SK-N-SH (cell line): Measurements from ENCODE around the gene QSOX2. TPM values are rescaled to one million over a fixed set of nuclear protein-coding genes. Genes with fewer than 3 reads are reported as not detected.

Experiments used
- CTCF ChIA-PET: fragments of 300-600, 350-600 bp; formaldehyde crosslinking; extraction: SDS; loops from one replicate; lab custom pipeline; 2021; lab: Yijun Ruan, JAX
- POLR2A ChIA-PET: fragments of 350-600 bp; sonication (Branson Sonifier 250); formaldehyde crosslinking; extraction: SDS; loops from one replicate; lab custom pipeline; 2020; ENCODE audit warnings: antibody characterized with exemption, inconsistent platforms; lab: Yijun Ruan, JAX
- DNase-seq: peaks from one replicate; pipeline ENCODE4 v3.0.0; 2012
- H2AFZ ChIP-seq: fragments of 200-600 bp; sonication (generic); 2 replicates; pipeline ENCODE4 v1.8.1; 2016; ENCODE audit warnings: antibody characterized with exemption, mild to moderate bottlenecking, low read depth
- H3F3A ChIP-seq: fragments of 200-600 bp; sonication (generic); replicated peaks from 2 replicates; pipeline ENCODE3; 2016; ENCODE audit warnings: antibody characterized with exemption, mild to moderate bottlenecking; ENCODE audit not compliant: insufficient read depth
- H3K27ac ChIP-seq, 2 experiments: fragments of 200-500 bp in 1 of 2; fragments of 200-600 bp in 1 of 2; sonication (Bioruptor generic) in 1 of 2; sonication (generic), shearing (Covaris generic) in 1 of 2; 2 replicates each; pipeline versions ENCODE4 v1.5.1 to v1.6.1; 2014 to 2016; ENCODE audit warnings: low read depth in 2 of 2, inconsistent platforms in 1 of 2, low read length in 1 of 2, mild to moderate bottlenecking in 1 of 2, mixed read lengths in 1 of 2
- H3K27me3 ChIP-seq: fragments of 200-600 bp; sonication (generic), shearing (Covaris generic); 2 replicates; pipeline ENCODE4 v1.6.1; 2016; ENCODE audit warnings: mixed run types; ENCODE audit not compliant: insufficient read depth
- H3K36me3 ChIP-seq, 2 experiments: fragments of 200-500 bp in 1 of 2; fragments of 200-600 bp in 1 of 2; sonication (Bioruptor generic) in 1 of 2; sonication (generic) in 1 of 2; replicated peaks in 1 of 2; 2 replicates each; pipeline versions ENCODE3 to v1.5.1; 2014 to 2016; ENCODE audit warnings: low read length in 1 of 2, mild to moderate bottlenecking in 1 of 2; ENCODE audit not compliant: insufficient read depth in 2 of 2, control insufficient read depth in 1 of 2
- H3K4me1 ChIP-seq, 2 experiments: fragments of 200-500 bp in 1 of 2; fragments of 200-600 bp in 1 of 2; sonication (Bioruptor generic) in 1 of 2; sonication (generic), shearing (Covaris generic) in 1 of 2; 2 replicates each; pipeline versions ENCODE4 v1.5.1 to v1.6.1; 2014 to 2016; ENCODE audit warnings: low read depth in 1 of 2, low read length in 1 of 2, mixed run types in 1 of 2; ENCODE audit not compliant: insufficient read depth in 2 of 2, control insufficient read depth in 1 of 2
- H3K4me2 ChIP-seq: fragments of 200-600 bp; sonication (generic), shearing (Covaris generic); 2 replicates; pipeline ENCODE4 v1.6.1; 2017; ENCODE audit warnings: mixed run types
- H3K4me3 ChIP-seq, 2 experiments: fragments of 200-500 bp in 1 of 2; fragments of 200-600 bp in 1 of 2; sonication (Bioruptor generic) in 1 of 2; sonication (generic), shearing (Covaris generic) in 1 of 2; 2 replicates each; pipeline versions ENCODE4 v1.5.1 to v1.8.1; 2014 to 2016; ENCODE audit warnings: low read depth in 2 of 2, inconsistent platforms in 1 of 2, low read length in 1 of 2, mild to moderate bottlenecking in 1 of 2, mixed read lengths in 1 of 2, moderate library complexity in 1 of 2
- H3K79me2 ChIP-seq: fragments of 200-600 bp; sonication (generic); 2 replicates; pipeline ENCODE4 v1.8.1; 2017; ENCODE audit warnings: mild to moderate bottlenecking; ENCODE audit not compliant: insufficient read depth
- H3K9ac ChIP-seq: fragments of 200-600 bp; sonication (generic); 2 replicates; pipeline ENCODE4 v1.6.1; 2017; ENCODE audit warnings: mixed run types
- H3K9me2 ChIP-seq: fragments of 200-600 bp; sonication (generic); 2 replicates; pipeline ENCODE4 v1.6.1; 2017; ENCODE audit warnings: mixed run types
- H3K9me3 ChIP-seq: fragments of 200-600 bp; sonication (generic); 2 replicates; pipeline ENCODE4 v1.6.1; 2017; ENCODE audit warnings: mixed run types, mild to moderate bottlenecking, moderate library complexity
- H4K20me1 ChIP-seq: fragments of 200-600 bp; sonication (generic); 2 replicates; pipeline ENCODE4 v1.6.1; 2017; ENCODE audit warnings: mild to moderate bottlenecking, mixed run types; ENCODE audit not compliant: insufficient read depth
- ELF1 ChIP-seq: IDR thresholded peaks from 2 replicates; pipeline ENCODE4 v1.4.0; 2012
- EZH2phosphoT487 ChIP-seq: fragments of 200-600 bp; sonication (generic); IDR thresholded peaks from 2 replicates; pipeline ENCODE4 v1.6.1; 2017; ENCODE audit warnings: low read depth, mixed run types, mild to moderate bottlenecking, antibody characterized with exemption, moderate library complexity, borderline replicate concordance
- FOXM1 ChIP-seq: IDR thresholded peaks from 2 replicates; pipeline ENCODE4 v1.4.0; 2012; ENCODE audit warnings: low read depth, mild to moderate bottlenecking
- GABPA ChIP-seq: IDR thresholded peaks from 2 replicates; pipeline ENCODE4 v1.4.0; 2012; ENCODE audit warnings: low read depth, mild to moderate bottlenecking
- GATA2 ChIP-seq: sonication (generic); formaldehyde crosslinking; IDR thresholded peaks from 2 replicates; pipeline ENCODE4 v1.5.0; 2020; ENCODE audit warnings: mild to moderate bottlenecking, missing genetic modification reagents
- MAX ChIP-seq: IDR thresholded peaks from 2 replicates; pipeline ENCODE4 v1.4.0; 2012; ENCODE audit warnings: low read depth
- NFIC ChIP-seq: IDR thresholded peaks from 2 replicates; pipeline ENCODE4 v1.4.0; 2012; ENCODE audit warnings: borderline replicate concordance
- RAD21 ChIP-seq: IDR thresholded peaks from 2 replicates; pipeline ENCODE4 v1.6.1; 2012; ENCODE audit warnings: mild to moderate bottlenecking, low read length
- RCOR1 ChIP-seq: fragments of 150-350 bp; IDR thresholded peaks from 2 replicates; pipeline ENCODE4 v1.6.1; 2017; ENCODE audit warnings: antibody characterized with exemption, low read length
- RXRA ChIP-seq: IDR thresholded peaks from 2 replicates; pipeline ENCODE4 v1.4.0; 2012; ENCODE audit warnings: low read depth, mild to moderate bottlenecking, borderline replicate concordance
- SIN3A ChIP-seq: IDR thresholded peaks from 2 replicates; pipeline ENCODE4 v1.6.1; 2012; ENCODE audit warnings: low read depth, mild to moderate bottlenecking, low read length, moderate library complexity, borderline replicate concordance
- SMC3 ChIP-seq: IDR thresholded peaks from 2 replicates; pipeline ENCODE4 v1.6.1; 2012; ENCODE audit warnings: low read depth, low read length, improper control_type of control experiment
- TAF1 ChIP-seq: IDR thresholded peaks from 2 replicates; pipeline ENCODE4 v1.6.1; 2012; ENCODE audit warnings: low read depth, mild to moderate bottlenecking, low read length, moderate library complexity, borderline replicate concordance
- WGBS: methylation state at CpG from one replicate; pipeline ENCODE4 v1.1.6; 2017; ENCODE audit warnings: low lambda C conversion rate; 5-methylcytosine and 5-hydroxymethylcytosine counted together
- polyA plus RNA-seq, 3 experiments: library from polyadenylated mRNA; depleted of rRNA; stranded (reverse); fragments of >200 nt; gene quantifications; 2 replicates each; pipeline ENCODE4 v1.2.3, GENCODE V29; 2012
- TF ChIP-seq, protein P1 (sequence below): IDR thresholded peaks from 2 replicates; pipeline ENCODE4; 2012
- TF ChIP-seq, protein P2 (sequence below): fragments of 200-600 bp; sonication (generic); IDR thresholded peaks from 2 replicates; pipeline ENCODE4 v1.6.1; 2017; ENCODE audit warnings: antibody characterized with exemption, mild to moderate bottlenecking, moderate library complexity

QSOX2 gene
- polyA plus RNA-seq, 1 of the 3 experiments (the other 2 are of a cell fraction), result 26.6 TPM

DNA sequence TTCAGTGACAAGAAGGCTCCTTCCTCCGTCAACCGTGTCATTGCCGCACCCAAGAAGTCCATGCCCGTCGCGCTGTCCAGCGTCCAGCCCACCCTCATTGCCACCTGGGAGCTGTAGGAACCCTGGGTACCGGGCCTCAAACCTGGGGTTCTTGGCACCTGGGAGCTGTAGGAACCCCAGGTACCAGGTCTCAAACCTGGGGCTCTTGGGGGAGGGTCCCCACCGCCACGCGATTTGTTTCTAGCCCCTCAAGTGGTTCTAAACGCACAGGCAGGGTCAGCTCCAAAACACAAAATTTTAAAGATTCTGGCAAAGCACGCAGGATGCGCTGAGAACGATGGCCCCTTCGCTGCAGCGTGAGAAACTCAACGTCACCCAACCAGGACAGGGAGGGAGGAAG is 58.4 kb downstream of the QSOX2 start (continued):
- TF ChIP-seq RXRA, result no peak

GRCh38 chr9:136186386-136186785 is 59.2 kb downstream of the QSOX2 start:
- no peak for DNase-seq
- TF ChIP-seq MAX (no peak), RAD21 (no peak), SIN3A (no peak), GABPA (no peak), TAF1 (no peak), ELF1 (no peak), GATA2 (CRISPR knock-in tag) (no peak), RCOR1 (no peak), NFIC (no peak), EZH2phosphoT487 (no peak), SMC3 (no peak)
- TF ChIP-seq, protein P1, sequence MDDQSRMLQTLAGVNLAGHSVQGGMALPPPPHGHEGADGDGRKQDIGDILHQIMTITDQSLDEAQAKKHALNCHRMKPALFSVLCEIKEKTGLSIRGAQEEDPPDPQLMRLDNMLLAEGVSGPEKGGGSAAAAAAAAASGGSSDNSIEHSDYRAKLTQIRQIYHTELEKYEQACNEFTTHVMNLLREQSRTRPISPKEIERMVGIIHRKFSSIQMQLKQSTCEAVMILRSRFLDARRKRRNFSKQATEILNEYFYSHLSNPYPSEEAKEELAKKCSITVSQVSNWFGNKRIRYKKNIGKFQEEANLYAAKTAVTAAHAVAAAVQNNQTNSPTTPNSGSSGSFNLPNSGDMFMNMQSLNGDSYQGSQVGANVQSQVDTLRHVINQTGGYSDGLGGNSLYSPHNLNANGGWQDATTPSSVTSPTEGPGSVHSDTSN, result no peak
- no peak overlapping the region for H3K4me2 ChIP-seq
- H3K79me2 ChIP-seq, result no peaks in the 10 kb centered on the region
- H3K9me2 ChIP-seq, result no peaks in the 10 kb centered on the region
- H3K9me3 ChIP-seq, result no peaks in the 10 kb centered on the region
- no peaks in the 10 kb centered on the region for H3K36me3 ChIP-seq
- H3K4me1 ChIP-seq, result no peaks in the 10 kb centered on the region
- no peak overlapping the region for H3K9ac ChIP-seq
- no peak overlapping the region for H2AFZ ChIP-seq
- WGBS, result 28% methylated on average over 13 of the region's 14 CpGs
- H3F3A ChIP-seq, result no peaks in the 10 kb centered on the region
- H4K20me1 ChIP-seq, result no peaks in the 10 kb centered on the region
- CTCF ChIA-PET, result interaction anchor here (0.6 to 6.9 kb wide), 11 partner anchors 8 to 298 kb away, joined by 3 to 69 read pairs (median 5); no protein-coding TSS in a partner anchor
- POLR2A ChIA-PET, result no interaction called here
- H3K4me3 ChIP-seq, result no peak overlapping the region
- H3K27me3 ChIP-seq, result peaks cover 94% of the 10 kb centered on the region
- no peak overlapping the region for H3K27ac ChIP-seq

- no peaks in the 10 kb centered on the region for H3K79me2 ChIP-seq
- no peak overlapping the region for H3K4me3 ChIP-seq
- TF ChIP-seq, protein P2, sequence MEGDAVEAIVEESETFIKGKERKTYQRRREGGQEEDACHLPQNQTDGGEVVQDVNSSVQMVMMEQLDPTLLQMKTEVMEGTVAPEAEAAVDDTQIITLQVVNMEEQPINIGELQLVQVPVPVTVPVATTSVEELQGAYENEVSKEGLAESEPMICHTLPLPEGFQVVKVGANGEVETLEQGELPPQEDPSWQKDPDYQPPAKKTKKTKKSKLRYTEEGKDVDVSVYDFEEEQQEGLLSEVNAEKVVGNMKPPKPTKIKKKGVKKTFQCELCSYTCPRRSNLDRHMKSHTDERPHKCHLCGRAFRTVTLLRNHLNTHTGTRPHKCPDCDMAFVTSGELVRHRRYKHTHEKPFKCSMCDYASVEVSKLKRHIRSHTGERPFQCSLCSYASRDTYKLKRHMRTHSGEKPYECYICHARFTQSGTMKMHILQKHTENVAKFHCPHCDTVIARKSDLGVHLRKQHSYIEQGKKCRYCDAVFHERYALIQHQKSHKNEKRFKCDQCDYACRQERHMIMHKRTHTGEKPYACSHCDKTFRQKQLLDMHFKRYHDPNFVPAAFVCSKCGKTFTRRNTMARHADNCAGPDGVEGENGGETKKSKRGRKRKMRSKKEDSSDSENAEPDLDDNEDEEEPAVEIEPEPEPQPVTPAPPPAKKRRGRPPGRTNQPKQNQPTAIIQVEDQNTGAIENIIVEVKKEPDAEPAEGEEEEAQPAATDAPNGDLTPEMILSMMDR, result no peak
- TF ChIP-seq FOXM1 (no peak), ELF1 (no peak)
- H3K4me1 ChIP-seq, result no peaks in the 10 kb centered on the region
- no peaks in the 10 kb centered on the region for H3K36me3 ChIP-seq
- no peak for DNase-seq
- no peaks in the 10 kb centered on the region for H3K9me2 ChIP-seq
- H3F3A ChIP-seq, result no peaks in the 10 kb centered on the region
- ChIA-PET POLR2A (no interaction called here), CTCF (interaction anchor here (0.6 to 6.9 kb wide), 13 partner anchors 7 to 98 kb away, joined by 3 to 69 read pairs (median 5); no protein-coding TSS in a partner anchor)
- no peak overlapping the region for H3K27ac ChIP-seq
- no peak overlapping the region for H2AFZ ChIP-seq
- no peak overlapping the region for H3K9ac ChIP-seq
- H3K4me2 ChIP-seq, result no peak overlapping the region
- WGBS, result 5% methylated on average over 10 of the region's 32 CpGs
- H3K9me3 ChIP-seq, result no peaks in the 10 kb centered on the region
- peaks cover 94% of the 10 kb centered on the region for H3K27me3 ChIP-seq
- no peaks in the 10 kb centered on the region for H4K20me1 ChIP-seq
Measured at GRCh38 chr9:136185596-136186366, 59.8 kb downstream of the QSOX2 start.
